Parathyroid adenoma (tissue), 2 donors: ENCODE measurements around the gene USP22.

Source experiments
- H2AFZ ChIP-seq: fragments of 300-600 bp; sonication (generic); one replicate; pipeline ENCODE4 v1.7.0; 2017; ENCODE audit warnings: antibody characterized with exemption, mild to moderate bottlenecking
- H3K27ac ChIP-seq: fragments of 300-600 bp; sonication (generic); one replicate; pipeline ENCODE4 v1.7.0; 2017
- H3K27me3 ChIP-seq: fragments of 300-600 bp; sonication (generic); one replicate; pipeline ENCODE4 v1.7.0; 2017; ENCODE audit warnings: low read length; ENCODE audit not compliant: control insufficient read depth, insufficient read depth
- H3K36me3 ChIP-seq: fragments of 300-600 bp; sonication (generic); one replicate; pipeline ENCODE4 v1.7.0; 2017; ENCODE audit warnings: low read length; ENCODE audit not compliant: control insufficient read depth, insufficient read depth
- H3K4me1 ChIP-seq: fragments of 300-600 bp; sonication (generic); one replicate; pipeline ENCODE4 v1.7.0; 2017; ENCODE audit warnings: control low read depth
- H3K4me2 ChIP-seq: fragments of 300-600 bp; sonication (generic); one replicate; pipeline ENCODE4 v1.7.0; 2017; ENCODE audit warnings: low read length
- H3K4me3 ChIP-seq: fragments of 300-600 bp; sonication (generic); one replicate; pipeline ENCODE4 v1.7.0; 2017; ENCODE audit warnings: low read depth, low read length
- H3K79me2 ChIP-seq: fragments of 300-600 bp; sonication (generic); one replicate; pipeline ENCODE4 v1.7.0; 2017; ENCODE audit warnings: control low read depth
- H3K9ac ChIP-seq: fragments of 300-600 bp; sonication (generic); one replicate; pipeline ENCODE4 v1.7.0; 2017; ENCODE audit warnings: mild to moderate bottlenecking
- H3K9me3 ChIP-seq: fragments of 300-600 bp; sonication (generic); one replicate; pipeline ENCODE4 v1.7.0; 2017; ENCODE audit warnings: low read length; ENCODE audit not compliant: control insufficient read depth
- CTCF ChIP-seq: fragments of 300-600 bp; sonication (generic); IDR thresholded peaks from one replicate; pipeline ENCODE4 v1.7.0; 2017; ENCODE audit warnings: antibody characterized with exemption, mild to moderate bottlenecking
- donor health status: primary hyperparathyroidism.

USP22 gene

GRCh38 chr17:21001813-21002221, 41.0 kb downstream of the USP22 start:
- H3K4me3 ChIP-seq, result no peak overlapping the region
- no peaks in the 10 kb centered on the region for H3K27me3 ChIP-seq
- no peak overlapping the region for H3K4me2 ChIP-seq
- H3K79me2 ChIP-seq, result peaks cover 14% of the 10 kb centered on the region
- H3K9ac ChIP-seq, result no peak overlapping the region
- H2AFZ ChIP-seq, result no peak overlapping the region
- no peaks in the 10 kb centered on the region for H3K9me3 ChIP-seq
- TF ChIP-seq CTCF, result no peak
- H3K27ac ChIP-seq, result peak overlapping the region; percentile 5
- no peaks in the 10 kb centered on the region for H3K36me3 ChIP-seq
- peaks cover 18% of the 10 kb centered on the region for H3K4me1 ChIP-seq

DNA sequence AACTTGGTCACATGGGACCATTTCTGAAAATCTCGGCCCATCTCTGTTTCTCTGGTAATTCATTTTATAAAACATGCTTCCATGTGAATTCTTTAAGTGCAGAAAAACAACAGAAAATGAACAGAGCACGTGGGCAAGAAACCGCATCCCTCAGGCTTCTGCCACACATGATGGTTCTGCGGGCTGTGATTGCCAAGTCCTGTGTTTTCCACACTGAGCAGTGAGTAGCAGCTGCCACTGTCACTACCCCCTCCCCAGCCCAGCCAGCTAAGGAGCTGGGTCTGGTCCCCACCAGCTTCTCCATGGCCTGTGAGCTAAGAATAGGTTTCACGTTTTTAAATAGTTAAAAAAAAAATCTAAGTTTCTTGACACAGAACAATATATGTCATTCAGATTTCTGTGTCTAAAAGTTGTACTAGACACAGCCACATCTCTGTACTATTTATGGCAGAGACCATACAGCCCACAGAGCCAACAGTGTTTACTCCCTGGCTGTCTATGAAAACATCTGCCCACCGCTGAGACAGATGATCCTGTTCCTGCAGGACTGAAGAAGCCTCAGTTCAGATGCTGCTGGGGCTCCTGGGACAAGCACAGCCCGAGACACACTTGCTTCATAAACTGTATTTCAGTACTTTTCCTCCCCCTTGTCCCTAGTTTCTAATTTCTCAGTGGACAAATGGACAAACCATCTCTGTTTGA, 41.5 kb downstream of the USP22 start:
- H3K9me3 ChIP-seq, result no peaks in the 10 kb centered on the region
- no peaks in the 10 kb centered on the region for H3K36me3 ChIP-seq
- no peak overlapping the region for H3K4me2 ChIP-seq
- peaks cover 14% of the 10 kb centered on the region for H3K79me2 ChIP-seq
- no peak overlapping the region for H3K9ac ChIP-seq
- no peak overlapping the region for H2AFZ ChIP-seq
- no peak overlapping the region for H3K27ac ChIP-seq
- no peaks in the 10 kb centered on the region for H3K27me3 ChIP-seq
- no peak for TF ChIP-seq CTCF
- H3K4me3 ChIP-seq, result no peak overlapping the region
- H3K4me1 ChIP-seq, result peaks cover 18% of the 10 kb centered on the region

- Histone ChIP-seq H3K4me2 (no peak overlapping the region), H3K27ac (no peak overlapping the region), H3K4me1 (peaks cover 18% of the 10 kb centered on the region)
Observed at GRCh38 chr17:20999841-21000532, 42.8 kb downstream of the USP22 start.

GRCh38 chr17:20999044-20999573, 43.7 kb downstream of the USP22 start:
- H3K27ac ChIP-seq, result peak overlapping the region; percentile 2
- no peaks in the 10 kb centered on the region for H3K36me3 ChIP-seq
- H3K4me2 ChIP-seq, result no peak overlapping the region
- H3K9me3 ChIP-seq, result no peaks in the 10 kb centered on the region
- H3K4me1 ChIP-seq, result peaks cover 18% of the 10 kb centered on the region
- H2AFZ ChIP-seq, result no peak overlapping the region
- no peak overlapping the region for H3K9ac ChIP-seq
- H3K79me2 ChIP-seq, result peaks cover 8% of the 10 kb centered on the region
- H3K27me3 ChIP-seq, result no peaks in the 10 kb centered on the region
- no peak for TF ChIP-seq CTCF
- no peak overlapping the region for H3K4me3 ChIP-seq

More at GRCh38 chr17:20999841-21000532, 42.8 kb downstream of the USP22 start:
- Histone ChIP-seq H3K27me3 (no peaks in the 10 kb centered on the region), H3K9ac (no peak overlapping the region), H3K9me3 (no peaks in the 10 kb centered on the region), H3K79me2 (peaks cover 11% of the 10 kb centered on the region), H3K4me3 (no peak overlapping the region), H3K36me3 (no peaks in the 10 kb centered on the region), H2AFZ (no peak overlapping the region)
- TF ChIP-seq CTCF, result no peak
